Stimulated activated CD8-positive, alpha-beta memory T cell treated with anti-CD3 and anti-CD28 coated beads, Interleukin-15, amount 100 ng/mL, for 48 hours (primary cell): ENCODE data around the gene DHRS4L2.
A peak's percentile ranks its signal among the peaks of the same experiment; 100 is the strongest.
"Not testable (repeated sequence)": the region's sequence is repeated elsewhere in the genome, so short reads cannot be mapped to it uniquely, and the experiment has no call there.

Experiments
- DNase-seq, 2 donors: peaks; one replicate each; pipeline ENCODE4 v3.0.0-alpha.2; 2020; ENCODE audit warnings: low read depth in 2 of 2

DHRS4L2 gene

DNA sequence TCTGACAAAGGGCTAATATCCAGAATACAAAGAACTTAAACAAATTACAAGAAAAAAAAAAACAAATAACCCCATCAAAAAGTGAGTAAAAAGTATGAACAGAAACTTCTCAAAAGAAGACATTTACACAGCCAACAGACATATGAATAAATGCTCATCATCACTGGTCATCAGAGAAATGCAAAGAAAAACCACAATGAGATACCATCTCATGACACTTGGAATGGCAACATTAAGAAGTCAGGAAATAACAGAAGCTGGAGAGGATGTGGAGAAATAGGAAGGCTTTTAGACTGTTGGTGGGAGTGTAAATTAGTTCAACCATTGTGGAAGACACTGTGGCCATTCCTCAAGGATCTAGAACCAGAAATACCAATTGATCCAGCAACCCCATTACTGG, 30.2 kb downstream of the DHRS4L2 start:
- DNase-seq, result not testable (repeated sequence)

DNA sequence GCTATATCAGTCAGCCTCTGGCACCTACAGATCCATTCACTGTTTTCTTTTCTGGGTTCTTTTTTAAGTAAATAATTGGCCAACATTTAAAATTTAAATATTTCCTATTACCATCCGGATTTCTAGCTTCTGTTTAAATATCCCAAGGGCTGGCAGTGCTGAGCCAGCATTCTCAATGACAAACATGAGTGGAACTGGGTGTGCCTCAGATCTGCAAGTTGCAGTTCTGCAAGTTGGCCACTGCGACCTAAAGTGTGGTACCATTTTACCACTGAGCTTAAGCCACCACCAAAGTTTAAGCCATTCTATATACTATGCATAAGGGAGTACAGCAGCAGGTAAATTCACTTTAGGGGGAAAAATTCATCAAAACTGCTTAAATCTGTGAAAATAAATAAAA, 31.2 kb downstream of the DHRS4L2 start:
- DNase-seq, result not testable (repeated sequence)

DNA sequence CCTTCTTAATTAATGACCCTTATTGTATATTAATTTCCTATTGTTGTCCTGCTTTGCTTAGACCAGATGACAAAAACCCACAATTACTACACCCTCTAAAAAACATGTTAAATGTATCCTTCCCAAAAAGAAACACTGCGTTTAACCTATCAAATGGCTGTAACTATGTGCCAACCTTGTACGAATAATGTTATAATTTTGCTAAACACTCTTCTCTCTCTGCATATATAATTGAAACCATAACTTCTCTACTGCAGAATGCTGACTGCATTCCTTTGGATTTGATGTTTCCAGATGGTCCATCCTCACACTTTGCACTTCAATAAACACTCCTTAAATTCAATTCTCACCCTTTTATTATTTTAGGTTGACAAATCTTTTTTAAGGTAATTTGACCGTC, 31.8 kb downstream of the DHRS4L2 start:
- not testable (repeated sequence) for DNase-seq

DNA sequence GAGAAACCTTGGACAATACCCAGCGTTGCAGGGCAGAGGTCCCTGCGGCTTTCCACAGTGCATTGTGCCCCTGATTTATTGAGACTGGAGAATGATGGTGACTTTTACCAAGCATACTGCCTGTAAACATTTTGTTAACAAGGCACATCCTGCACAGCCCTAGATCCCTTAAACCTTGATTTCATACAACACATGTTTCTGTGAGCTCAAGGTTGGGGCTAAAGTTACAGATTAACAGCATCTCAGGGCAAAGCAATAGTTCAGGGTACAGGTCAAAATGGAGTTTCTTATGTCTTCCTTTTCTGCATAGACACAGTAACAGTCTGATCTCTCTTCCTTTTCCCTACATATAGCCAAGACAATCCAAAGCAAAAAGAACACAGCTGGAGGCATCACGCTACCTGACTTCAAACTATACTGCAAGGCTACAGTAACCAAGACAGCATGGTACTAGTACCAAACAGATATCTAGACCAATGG, 36.2 kb downstream of the DHRS4L2 start:
- DNase-seq, result not testable (repeated sequence)

DNA sequence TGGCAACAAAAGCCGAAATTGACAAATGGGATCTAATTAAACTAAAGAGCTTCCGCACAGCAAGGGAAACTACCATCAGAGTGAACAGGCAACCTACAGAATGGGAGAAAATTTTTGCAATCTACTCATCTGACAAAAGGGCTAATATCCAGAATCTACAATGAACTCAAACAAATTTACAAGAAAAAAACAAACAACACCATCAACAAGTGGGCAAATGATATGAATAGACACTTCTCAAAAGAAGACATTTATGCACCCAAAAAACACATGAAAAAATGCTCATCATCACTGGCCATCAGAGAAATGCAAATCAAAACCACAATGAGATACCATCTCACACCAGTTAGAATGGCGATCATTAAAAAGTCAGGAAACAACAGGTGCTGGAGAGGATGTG, 41.0 kb downstream of the DHRS4L2 start:
- DNase-seq, result not testable (repeated sequence)

DNA sequence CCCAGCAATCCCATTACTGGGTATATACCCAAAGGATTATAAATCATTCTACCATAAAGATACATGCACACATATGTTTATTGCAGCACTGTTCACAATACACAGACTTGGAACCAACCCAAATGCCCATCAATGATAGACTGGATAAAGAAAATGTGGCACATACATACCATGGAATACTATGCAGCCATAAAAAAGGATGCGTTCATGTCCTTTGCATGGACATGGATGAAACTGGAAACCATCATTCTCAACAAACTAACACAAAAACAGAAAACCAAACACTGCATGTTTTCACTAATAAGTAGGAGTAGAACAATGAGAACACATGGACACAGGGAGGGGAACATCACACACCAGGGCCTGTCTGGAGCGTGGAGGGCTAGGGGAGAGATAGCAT, 42.6 kb downstream of the DHRS4L2 start:
- not testable (repeated sequence) for DNase-seq

DNA sequence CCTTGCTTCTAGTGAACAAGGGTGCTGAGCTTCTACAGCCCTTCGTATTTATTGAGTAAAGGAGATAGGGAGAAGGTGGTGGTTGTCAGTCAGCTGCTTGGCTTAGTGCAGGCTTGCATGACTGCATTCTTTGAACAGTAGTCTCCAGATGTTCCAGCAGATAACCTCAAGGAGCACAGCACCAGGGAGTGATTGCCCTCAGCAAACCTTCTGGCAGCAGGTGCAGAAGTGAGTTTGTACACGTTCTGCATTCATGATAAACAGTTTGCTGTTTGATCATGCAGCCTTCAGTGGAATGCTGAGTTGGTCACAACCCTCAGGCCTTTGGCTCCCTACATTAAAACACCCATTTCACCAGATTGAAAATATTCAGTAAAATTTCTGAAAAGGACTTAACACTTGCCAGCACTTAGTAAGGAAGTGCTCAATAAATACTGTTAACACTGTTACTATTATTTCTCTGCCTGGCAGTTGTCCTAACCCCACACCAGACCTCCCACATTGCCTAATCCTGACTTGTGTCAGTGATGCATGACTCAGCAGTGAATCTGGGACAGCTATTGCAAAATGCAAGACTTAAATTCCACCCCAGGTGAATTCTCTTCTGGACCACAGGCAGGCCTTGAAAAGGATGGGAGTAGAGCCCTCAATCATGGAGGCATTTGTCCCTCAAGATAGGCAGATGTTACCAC, 44.1 kb downstream of the DHRS4L2 start:
- no peak for DNase-seq

DNA sequence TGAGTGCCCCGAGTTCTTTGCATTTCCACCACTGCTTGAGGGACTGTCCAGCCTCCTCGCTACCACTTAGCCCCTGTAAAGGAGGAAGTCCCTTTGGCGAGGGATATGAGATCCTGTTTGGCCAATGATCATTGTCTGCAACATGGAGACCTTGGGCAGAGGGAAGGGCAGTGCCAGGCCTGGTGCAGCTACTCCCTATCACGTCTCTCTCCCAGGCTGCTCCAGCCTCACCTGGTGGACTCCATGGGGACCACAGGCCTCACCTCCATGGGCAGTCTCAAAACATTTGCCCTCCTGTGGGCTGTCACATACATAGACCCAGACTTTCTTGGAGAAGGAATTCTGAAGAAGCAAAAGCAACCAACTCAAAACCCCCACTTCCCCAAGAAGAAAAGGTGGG, 47.0 kb downstream of the DHRS4L2 start:
- not testable (repeated sequence) for DNase-seq

DNA sequence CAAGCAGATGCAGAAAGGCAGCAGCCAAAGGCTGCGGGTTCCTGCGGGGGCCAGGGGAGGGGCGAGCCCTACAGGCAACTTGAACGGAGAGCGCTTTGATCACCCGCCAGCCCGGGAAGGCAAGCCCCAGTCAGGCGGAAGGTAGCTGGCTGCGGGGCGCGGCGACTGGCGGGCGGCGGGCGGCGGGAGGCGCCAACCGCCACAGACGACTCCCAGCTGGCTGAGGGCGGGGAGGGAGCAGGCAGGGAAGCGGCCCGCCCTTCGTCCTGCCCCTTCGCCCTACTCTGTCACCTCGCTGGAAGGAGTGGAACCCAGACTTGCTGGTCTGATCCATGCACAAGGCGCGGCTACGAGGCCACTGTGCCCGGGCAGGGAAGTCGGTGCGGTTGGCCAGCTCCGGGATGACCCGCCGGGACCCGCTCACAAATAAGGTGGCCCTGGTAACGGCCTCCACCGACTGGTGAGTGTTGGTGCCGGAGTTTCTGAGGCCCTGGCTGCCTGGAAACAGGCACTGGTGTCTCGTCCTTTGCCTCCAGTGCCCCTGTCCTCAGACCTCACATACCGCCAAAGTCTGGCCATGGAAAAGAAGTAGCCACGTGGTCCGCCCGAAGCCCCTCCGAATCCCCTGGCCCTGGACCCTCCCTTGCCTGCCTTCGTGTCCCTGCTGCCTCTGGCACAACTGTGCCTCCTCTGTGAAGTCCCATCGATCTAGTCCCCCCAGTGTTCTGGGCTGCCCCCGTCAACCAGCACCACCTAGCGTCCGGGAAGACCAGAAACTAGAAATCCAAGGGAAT, 47.6 kb downstream of the DHRS4L2 start:
- DNase-seq, result peak; percentile 43 to 44

DNA sequence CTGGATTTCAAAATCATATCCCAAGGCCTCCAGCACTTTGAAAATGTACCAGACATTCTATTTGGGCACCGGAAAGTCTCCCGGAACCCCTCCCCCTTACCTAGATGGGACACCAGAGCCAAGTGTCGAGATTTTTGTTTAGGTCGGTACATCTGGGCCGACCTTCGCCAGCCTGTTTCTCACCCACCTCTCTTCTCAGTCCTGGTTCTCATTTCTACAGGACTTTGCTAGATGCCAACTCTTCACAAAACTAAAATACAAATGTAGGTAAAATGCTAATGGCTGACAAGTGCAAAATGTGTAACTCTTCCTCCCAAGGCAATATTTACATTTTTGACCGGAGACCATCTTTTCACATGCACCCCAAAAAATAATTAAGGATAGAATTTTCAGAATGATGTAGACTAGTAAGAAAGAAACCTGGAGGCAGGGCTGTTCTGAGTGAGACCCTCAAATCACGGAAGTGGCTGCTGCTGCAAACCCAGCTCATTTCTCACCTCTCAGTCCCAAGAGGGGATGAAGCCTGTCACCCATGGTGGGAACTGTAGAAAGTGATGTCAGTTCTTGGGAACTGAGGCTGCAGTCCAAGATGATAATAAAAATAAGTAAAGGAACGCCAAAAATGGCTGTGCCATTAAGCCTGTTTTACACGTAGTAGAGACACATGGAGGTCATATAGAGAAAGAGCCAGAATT, 48.4 kb downstream of the DHRS4L2 start:
- DNase-seq, result not testable (repeated sequence)

DNA sequence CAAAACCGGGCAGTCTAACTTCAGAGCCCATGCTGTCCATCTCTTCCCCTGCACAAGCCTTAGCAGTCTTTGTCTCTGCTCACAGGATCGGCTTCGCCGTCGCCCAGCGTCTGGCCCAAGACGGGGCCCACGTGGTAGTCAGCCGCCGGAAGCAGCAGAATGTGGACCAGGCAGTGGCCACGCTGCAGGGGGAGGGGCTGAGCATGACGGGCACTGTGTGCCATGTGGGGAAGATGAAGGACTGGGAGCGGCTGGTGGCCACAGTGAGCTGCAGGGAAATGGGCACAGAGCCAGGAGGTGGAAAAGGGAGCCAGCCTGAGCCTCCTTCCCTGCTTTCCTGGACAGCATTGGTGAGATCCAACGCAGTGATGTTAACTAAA, 48.9 kb downstream of the DHRS4L2 start:
- no peak for DNase-seq

DNA sequence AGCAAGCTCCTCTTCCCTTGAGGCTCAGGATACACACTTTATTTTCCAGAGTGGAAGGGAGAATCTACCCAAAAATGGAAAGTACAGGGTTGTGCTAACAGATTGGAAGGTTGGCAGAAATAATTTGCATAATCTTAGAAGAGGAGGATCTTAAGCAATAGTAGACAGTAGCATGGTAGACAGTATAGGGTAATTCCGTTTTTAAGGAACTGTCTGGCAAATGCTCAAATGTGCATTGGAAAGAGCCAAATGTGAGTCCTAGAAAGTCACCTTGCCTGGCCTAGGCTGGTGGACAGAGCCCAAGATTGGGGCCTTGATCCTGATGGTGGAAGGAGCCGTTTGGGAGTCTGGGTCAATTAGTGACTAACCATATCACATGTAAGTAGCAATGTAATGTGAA, 50.0 kb downstream of the DHRS4L2 start:
- no peak for DNase-seq

DNA sequence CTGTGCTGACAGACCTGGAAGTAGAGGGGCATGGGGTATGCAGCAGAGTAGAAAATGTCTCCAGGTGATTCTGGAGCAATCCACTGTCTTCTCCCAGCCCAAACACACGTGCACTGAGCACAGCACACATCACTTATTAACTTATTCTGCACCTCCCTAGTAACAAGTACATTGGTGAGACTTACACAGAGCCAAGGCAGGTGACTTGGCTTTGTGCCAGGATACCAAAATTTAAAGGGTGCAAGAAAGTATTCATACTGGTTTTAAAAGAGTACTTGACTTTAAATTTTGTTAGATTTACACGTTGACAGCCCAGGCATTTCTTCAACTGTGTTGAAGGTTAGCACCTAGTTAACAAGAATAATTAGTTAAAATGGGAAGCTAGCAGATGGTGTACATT, 52.0 kb downstream of the DHRS4L2 start:
- DNase-seq, result no peak

DNA sequence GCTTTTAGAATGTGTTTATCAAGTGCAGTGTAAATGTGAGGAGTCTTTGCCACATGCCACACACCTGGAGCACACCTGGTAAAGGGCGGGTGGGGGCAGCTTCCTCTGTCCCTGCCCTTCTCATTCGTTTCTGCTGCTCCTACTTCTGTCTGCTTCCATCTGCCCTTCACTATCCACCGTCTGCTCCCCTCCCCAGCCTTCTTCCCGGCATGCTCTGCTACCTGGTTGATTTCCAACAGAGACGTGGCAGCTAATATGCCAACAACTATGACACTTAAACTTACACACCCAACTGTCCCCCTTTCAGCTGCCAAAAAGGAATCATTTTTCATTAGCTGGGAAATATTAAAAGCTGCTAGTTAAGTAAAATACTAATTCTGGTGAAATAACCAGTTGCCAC, 54.0 kb downstream of the DHRS4L2 start:
- no peak for DNase-seq

DNA sequence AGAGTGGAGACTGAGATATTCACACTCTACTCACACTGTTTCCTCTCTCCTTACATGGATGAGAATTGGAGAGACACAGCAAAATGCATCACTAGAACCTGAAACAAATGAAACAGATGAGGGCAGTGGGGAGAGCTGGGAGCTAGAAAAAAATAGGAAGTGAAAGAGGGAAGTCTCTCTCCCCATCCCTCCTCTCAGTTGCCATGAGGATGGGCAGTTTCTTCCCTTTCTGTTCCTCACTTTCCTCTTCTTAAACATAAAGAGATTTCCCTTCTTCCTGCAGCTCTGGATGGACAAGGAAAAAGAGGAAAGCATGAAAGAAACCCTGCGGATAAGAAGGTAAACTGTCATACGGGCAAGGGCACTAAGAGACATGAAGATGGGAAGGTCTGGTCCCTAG, 60.3 kb downstream of the DHRS4L2 start:
- DNase-seq, result not testable (repeated sequence)

DNA sequence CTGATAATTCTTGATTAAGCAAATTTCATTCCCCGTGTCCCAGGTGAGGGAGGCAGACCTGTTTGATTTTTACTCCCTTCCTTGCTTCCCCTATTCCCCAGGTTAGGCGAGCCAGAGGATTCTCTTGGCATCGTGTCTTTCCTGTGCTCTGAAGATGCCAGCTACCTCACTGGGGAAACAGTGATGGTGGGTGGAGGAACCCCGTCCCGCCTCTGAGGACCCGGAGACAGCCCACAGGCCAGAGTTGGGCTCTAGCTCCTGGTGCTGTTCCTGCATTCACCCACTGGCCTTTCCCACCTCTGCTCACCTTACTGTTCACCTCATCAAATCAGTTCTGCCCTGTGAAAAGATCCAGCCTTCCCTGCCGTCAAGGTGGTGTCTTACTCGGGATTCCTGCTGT, 62.0 kb downstream of the DHRS4L2 start:
- DNase-seq, result not testable (repeated sequence)

DNA sequence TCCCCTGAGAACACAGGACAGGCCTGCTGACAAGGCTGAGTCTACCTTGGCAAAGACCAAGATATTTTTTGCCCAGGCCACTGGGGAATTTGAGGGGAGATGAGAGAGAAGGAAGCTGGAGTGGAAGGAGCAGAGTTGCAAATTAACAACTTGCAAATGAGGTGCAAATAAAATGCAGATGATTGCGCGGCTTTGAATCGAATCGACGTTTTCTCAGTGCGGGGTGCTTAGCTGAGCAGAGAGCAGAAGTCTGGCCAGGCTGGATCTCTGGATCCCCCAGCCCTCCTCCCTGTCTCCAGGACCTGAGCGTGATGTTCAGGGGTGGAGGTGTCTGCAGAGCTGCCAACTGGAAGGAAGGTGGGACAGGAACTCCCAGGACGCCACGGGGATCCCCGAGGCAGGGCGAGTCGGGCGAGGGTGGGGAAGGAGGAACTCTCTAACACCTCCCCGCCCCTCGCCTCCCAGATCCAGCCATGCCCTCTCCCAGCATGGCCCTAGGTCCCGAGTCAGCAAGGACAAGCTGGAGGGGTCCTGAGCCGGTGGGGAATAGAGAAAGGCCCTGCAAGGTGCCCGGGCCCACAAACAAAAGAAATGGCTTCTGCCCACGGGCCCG, 62.6 kb downstream of the DHRS4L2 start:
- no peak for DNase-seq

DNA sequence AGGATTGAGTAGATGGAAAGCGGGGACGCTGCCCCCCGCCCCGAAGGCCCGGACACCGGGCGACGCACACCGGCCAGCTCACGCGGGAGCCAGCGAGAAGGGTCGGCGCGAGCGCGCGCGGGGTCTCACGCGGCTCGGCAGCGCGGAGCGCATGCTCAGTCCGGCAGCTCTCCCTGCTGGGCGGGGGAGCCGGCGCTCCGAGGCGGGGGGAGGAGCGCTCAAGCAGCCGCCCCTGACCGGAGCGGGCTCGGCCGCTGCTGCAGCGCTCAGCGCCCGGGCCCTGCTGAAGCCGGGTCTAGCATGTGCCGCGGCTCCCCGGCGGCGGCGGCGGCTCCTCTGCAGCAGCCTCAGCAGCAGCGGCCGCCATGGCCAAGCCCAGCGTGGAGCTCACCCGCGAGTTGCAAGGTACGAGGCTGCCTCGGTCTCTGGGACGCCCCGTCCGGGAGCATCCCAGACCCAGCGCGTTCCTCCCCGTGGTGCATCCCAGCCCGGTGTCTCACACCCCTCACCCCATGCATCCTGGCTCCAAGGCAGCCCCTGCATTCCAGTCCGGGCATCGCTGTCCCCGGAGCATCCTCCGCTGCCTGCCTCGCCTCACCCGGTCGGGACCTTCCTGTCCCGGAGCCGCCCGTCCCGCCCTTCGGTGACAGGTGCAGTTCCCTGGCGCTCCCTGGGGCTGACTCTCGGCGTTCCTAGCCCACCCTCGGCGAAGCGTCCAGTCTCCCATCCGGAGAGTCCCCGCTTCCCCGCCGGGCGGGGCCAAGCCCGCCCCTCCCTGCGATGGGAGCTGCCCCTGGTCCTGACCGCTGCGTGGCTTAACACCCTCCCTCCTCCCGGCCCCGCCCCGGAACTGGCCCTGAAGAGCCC, 63.3 kb downstream of the DHRS4L2 start, which contains the start of gene CARMIL3:
TSS of gene CARMIL3 (plus strand) at position 221 of the 867 bp plus-strand sequence. CDS start at position 366, 145 bp downstream.
- peak; percentile 49 to 56 for DNase-seq

DNA sequence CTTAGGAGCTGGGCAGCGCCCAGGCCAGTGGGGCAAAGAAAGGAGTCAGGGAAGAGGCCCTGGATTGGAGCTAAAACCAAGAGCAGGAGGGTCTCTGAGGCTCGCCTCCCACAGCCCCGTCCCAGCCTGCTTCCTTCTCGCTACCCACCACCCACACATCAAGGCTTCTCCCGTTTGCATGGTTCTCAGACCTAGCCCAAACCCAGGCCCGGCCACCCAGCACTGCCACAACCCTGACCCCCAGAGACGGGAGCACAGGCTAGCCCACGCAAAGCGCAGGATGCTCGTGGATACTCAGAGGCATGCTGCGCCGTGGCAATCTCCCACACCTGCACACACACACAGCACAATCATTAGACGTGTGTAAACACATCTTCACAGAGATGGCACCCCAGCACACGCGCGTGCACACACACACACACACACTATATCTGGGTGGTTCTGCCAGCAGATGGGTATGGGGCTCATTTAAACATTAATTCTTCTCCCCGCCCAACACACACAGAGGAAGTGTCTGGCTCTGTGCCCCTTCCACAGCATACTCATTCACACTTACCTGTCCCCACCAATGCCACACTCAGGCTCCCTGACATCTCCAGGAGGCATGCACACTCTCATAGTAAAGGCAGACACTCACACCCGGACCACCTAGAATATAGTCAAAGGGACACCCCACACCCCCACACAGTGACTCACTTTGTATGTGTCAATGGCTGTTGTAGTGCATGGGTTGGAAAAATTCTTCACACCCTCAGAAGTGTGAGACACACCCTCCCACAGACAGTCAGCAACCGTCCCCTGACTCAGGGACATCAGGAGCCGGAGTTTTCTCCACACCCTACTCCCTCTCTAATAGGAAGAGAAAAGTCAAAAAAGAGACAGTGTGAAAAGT, 64.2 kb downstream of the DHRS4L2 start:
- peak; percentile 60 for DNase-seq
